Left ventricle myocardium inferior (tissue), 1 donor: ENCODE data around the gene ANO2. TPM values are rescaled to one million over a fixed set of nuclear protein-coding genes. Genes with fewer than 3 reads are reported as not detected.

Source experiments
- DNase-seq: peaks from one replicate; pipeline ENCODE4 v3.0.0-alpha.2; 2020
- H3K27ac ChIP-seq: fragments of 200-600 bp; replicated peaks from 2 replicates; pipeline ENCODE4 v1.8.0; 2021
- H3K27me3 ChIP-seq: fragments of 200-600 bp; 2 replicates; pipeline ENCODE4 v1.8.0; 2021; ENCODE audit warnings: low read depth
- H3K36me3 ChIP-seq: fragments of 200-600 bp; 2 replicates; pipeline ENCODE4 v1.8.0; 2021
- H3K4me1 ChIP-seq: fragments of 200-600 bp; 2 replicates; pipeline ENCODE4 v1.8.0; 2021
- H3K4me3 ChIP-seq: fragments of 200-600 bp; 2 replicates; pipeline ENCODE4 v1.8.0; 2021; ENCODE audit warnings: mild to moderate bottlenecking, moderate library complexity
- H3K9me3 ChIP-seq: fragments of 200-600 bp; replicated peaks from 2 replicates; pipeline ENCODE4 v1.8.0; 2021
- CTCF ChIP-seq: fragments of 200-600 bp; IDR thresholded peaks from 2 replicates; pipeline ENCODE4 v1.8.0; 2021; ENCODE audit warnings: antibody characterized with exemption, mild to moderate bottlenecking, borderline replicate concordance
- intact Hi-C: fragments of 100-400 bp; cut with micrococcal nuclease; formaldehyde crosslinking; loops from one replicate; pipeline ENCODE4 v1.11.0; 2022
- total RNA-seq: library from RNA; stranded (reverse); fragmentation: NEBNext Ultra II Directional; extraction: Animal tissue kit (Norgen Biotek cat#: 25700); gene quantifications from one replicate; pipeline ENCODE4 v1.2.1, GENCODE V29; 2021
- donor health status: DM: no; HTN: yes; CAD: no; lungs with severe emphysema.

The ANO2 gene
- total RNA-seq, 1 donor from 2014 or later, result 13.0 TPM

- Histone ChIP-seq H3K9me3 (no peaks in the 10 kb centered on the region), H3K4me3 (no peak overlapping the region), H3K27ac (no peak overlapping the region), H3K36me3 (peaks cover 46% of the 10 kb centered on the region), H3K4me1 (no peaks in the 10 kb centered on the region), H3K27me3 (peaks cover 11% of the 10 kb centered on the region)
- no peak for DNase-seq
- TF ChIP-seq CTCF, result no peak
- intact Hi-C loops, result no loop called here
These were observed 22.8 kb upstream of the ANO2 start for GRCh38 chr12:5967645-5968415.

GRCh38 chr12:5966486-5967095 lies 21.5 kb upstream of the ANO2 start:
- no peak for DNase-seq
- no peak overlapping the region for H3K27ac ChIP-seq
- H3K4me1 ChIP-seq, result no peaks in the 10 kb centered on the region
- peaks cover 37% of the 10 kb centered on the region for H3K36me3 ChIP-seq
- H3K4me3 ChIP-seq, result no peak overlapping the region
- TF ChIP-seq CTCF, result no peak
- H3K9me3 ChIP-seq, result no peaks in the 10 kb centered on the region
- intact Hi-C loops, result no loop called here
- H3K27me3 ChIP-seq, result peaks cover 11% of the 10 kb centered on the region

- no peaks in the 10 kb centered on the region for H3K9me3 ChIP-seq
- DNase-seq, result peak; percentile 29
- H3K4me1 ChIP-seq, result no peaks in the 10 kb centered on the region
- intact Hi-C loops, result no loop called here
- H3K36me3 ChIP-seq, result peaks cover 31% of the 10 kb centered on the region
- no peak overlapping the region for H3K4me3 ChIP-seq
- peak; percentile 81 for TF ChIP-seq CTCF
- peaks cover 11% of the 10 kb centered on the region for H3K27me3 ChIP-seq
- no peak overlapping the region for H3K27ac ChIP-seq
These were observed 20.9 kb upstream of the ANO2 start for GRCh38 chr12:5965950-5966383.

- Histone ChIP-seq H3K4me1 (no peaks in the 10 kb centered on the region), H3K27me3 (peaks cover 11% of the 10 kb centered on the region), H3K36me3 (peaks cover 25% of the 10 kb centered on the region), H3K4me3 (no peak overlapping the region), H3K27ac (no peak overlapping the region), H3K9me3 (no peaks in the 10 kb centered on the region)
- intact Hi-C loops, result no loop called here
- no peak for TF ChIP-seq CTCF
- no peak for DNase-seq
These were observed 20.1 kb upstream of the ANO2 start for GRCh38 chr12:5964913-5965900.

- Histone ChIP-seq H3K4me1 (no peaks in the 10 kb centered on the region), H3K27me3 (peaks cover 11% of the 10 kb centered on the region), H3K27ac (no peak overlapping the region), H3K36me3 (peaks cover 17% of the 10 kb centered on the region), H3K9me3 (no peaks in the 10 kb centered on the region), H3K4me3 (no peak overlapping the region)
- intact Hi-C loops, result no loop called here
- TF ChIP-seq CTCF, result no peak
- no peak for DNase-seq
These were observed 18.5 kb upstream of the ANO2 start for GRCh38 chr12:5963515-5963914.
